SK-N-SH (cell line): Measurements from ENCODE around the gene LMNB1. TPM values are rescaled to one million over a fixed set of nuclear protein-coding genes. Genes with fewer than 3 reads are reported as not detected.

Experiments used
- CTCF ChIA-PET: fragments of 300-600, 350-600 bp; formaldehyde crosslinking; extraction: SDS; loops from one replicate; lab custom pipeline; 2021; lab: Yijun Ruan, JAX
- POLR2A ChIA-PET: fragments of 350-600 bp; sonication (Branson Sonifier 250); formaldehyde crosslinking; extraction: SDS; loops from one replicate; lab custom pipeline; 2020; ENCODE audit warnings: antibody characterized with exemption, inconsistent platforms; lab: Yijun Ruan, JAX
- DNase-seq: peaks from one replicate; pipeline ENCODE4 v3.0.0; 2012
- H2AFZ ChIP-seq: fragments of 200-600 bp; sonication (generic); 2 replicates; pipeline ENCODE4 v1.8.1; 2016; ENCODE audit warnings: antibody characterized with exemption, mild to moderate bottlenecking, low read depth
- H3F3A ChIP-seq: fragments of 200-600 bp; sonication (generic); replicated peaks from 2 replicates; pipeline ENCODE3; 2016; ENCODE audit warnings: antibody characterized with exemption, mild to moderate bottlenecking; ENCODE audit not compliant: insufficient read depth
- H3K27ac ChIP-seq, 2 experiments: fragments of 200-500 bp in 1 of 2; fragments of 200-600 bp in 1 of 2; sonication (Bioruptor generic) in 1 of 2; sonication (generic), shearing (Covaris generic) in 1 of 2; 2 replicates each; pipeline versions ENCODE4 v1.5.1 to v1.6.1; 2014 to 2016; ENCODE audit warnings: low read depth in 2 of 2, inconsistent platforms in 1 of 2, low read length in 1 of 2, mild to moderate bottlenecking in 1 of 2, mixed read lengths in 1 of 2
- H3K27me3 ChIP-seq: fragments of 200-600 bp; sonication (generic), shearing (Covaris generic); 2 replicates; pipeline ENCODE4 v1.6.1; 2016; ENCODE audit warnings: mixed run types; ENCODE audit not compliant: insufficient read depth
- H3K36me3 ChIP-seq, 2 experiments: fragments of 200-500 bp in 1 of 2; fragments of 200-600 bp in 1 of 2; sonication (Bioruptor generic) in 1 of 2; sonication (generic) in 1 of 2; replicated peaks in 1 of 2; 2 replicates each; pipeline versions ENCODE3 to v1.5.1; 2014 to 2016; ENCODE audit warnings: low read length in 1 of 2, mild to moderate bottlenecking in 1 of 2; ENCODE audit not compliant: insufficient read depth in 2 of 2, control insufficient read depth in 1 of 2
- H3K4me1 ChIP-seq, 2 experiments: fragments of 200-500 bp in 1 of 2; fragments of 200-600 bp in 1 of 2; sonication (Bioruptor generic) in 1 of 2; sonication (generic), shearing (Covaris generic) in 1 of 2; 2 replicates each; pipeline versions ENCODE4 v1.5.1 to v1.6.1; 2014 to 2016; ENCODE audit warnings: low read depth in 1 of 2, low read length in 1 of 2, mixed run types in 1 of 2; ENCODE audit not compliant: insufficient read depth in 2 of 2, control insufficient read depth in 1 of 2
- H3K4me2 ChIP-seq: fragments of 200-600 bp; sonication (generic), shearing (Covaris generic); 2 replicates; pipeline ENCODE4 v1.6.1; 2017; ENCODE audit warnings: mixed run types
- H3K4me3 ChIP-seq, 2 experiments: fragments of 200-500 bp in 1 of 2; fragments of 200-600 bp in 1 of 2; sonication (Bioruptor generic) in 1 of 2; sonication (generic), shearing (Covaris generic) in 1 of 2; 2 replicates each; pipeline versions ENCODE4 v1.5.1 to v1.8.1; 2014 to 2016; ENCODE audit warnings: low read depth in 2 of 2, inconsistent platforms in 1 of 2, low read length in 1 of 2, mild to moderate bottlenecking in 1 of 2, mixed read lengths in 1 of 2, moderate library complexity in 1 of 2
- H3K79me2 ChIP-seq: fragments of 200-600 bp; sonication (generic); 2 replicates; pipeline ENCODE4 v1.8.1; 2017; ENCODE audit warnings: mild to moderate bottlenecking; ENCODE audit not compliant: insufficient read depth
- H3K9ac ChIP-seq: fragments of 200-600 bp; sonication (generic); 2 replicates; pipeline ENCODE4 v1.6.1; 2017; ENCODE audit warnings: mixed run types
- H3K9me2 ChIP-seq: fragments of 200-600 bp; sonication (generic); 2 replicates; pipeline ENCODE4 v1.6.1; 2017; ENCODE audit warnings: mixed run types
- H3K9me3 ChIP-seq: fragments of 200-600 bp; sonication (generic); 2 replicates; pipeline ENCODE4 v1.6.1; 2017; ENCODE audit warnings: mixed run types, mild to moderate bottlenecking, moderate library complexity
- H4K20me1 ChIP-seq: fragments of 200-600 bp; sonication (generic); 2 replicates; pipeline ENCODE4 v1.6.1; 2017; ENCODE audit warnings: mild to moderate bottlenecking, mixed run types; ENCODE audit not compliant: insufficient read depth
- CHD2 ChIP-seq: fragments of 150-350 bp; IDR thresholded peaks from 2 replicates; pipeline ENCODE4 v1.6.1; 2018; ENCODE audit warnings: low read length; ENCODE audit not compliant: partially characterized antibody
- CTCF ChIP-seq: fragments of 200-600 bp; sonication (generic); IDR thresholded peaks from 2 replicates; pipeline ENCODE4 v1.6.1; 2017; ENCODE audit warnings: antibody characterized with exemption, mild to moderate bottlenecking, moderate library complexity
- ELF1 ChIP-seq: IDR thresholded peaks from 2 replicates; pipeline ENCODE4 v1.4.0; 2012
- EP300 ChIP-seq, 2 experiments: IDR thresholded peaks; 2 replicates each; pipeline versions ENCODE4 v1.4.0 to v1.6.1; 2012; ENCODE audit warnings: borderline replicate concordance in 1 of 2, low read depth in 1 of 2, low read length in 1 of 2
- EZH2phosphoT487 ChIP-seq: fragments of 200-600 bp; sonication (generic); IDR thresholded peaks from 2 replicates; pipeline ENCODE4 v1.6.1; 2017; ENCODE audit warnings: low read depth, mixed run types, mild to moderate bottlenecking, antibody characterized with exemption, moderate library complexity, borderline replicate concordance
- FOSL2 ChIP-seq: IDR thresholded peaks from 2 replicates; pipeline ENCODE4 v1.4.0; 2012; ENCODE audit warnings: low read depth, mild to moderate bottlenecking, moderate library complexity, borderline replicate concordance
- FOXM1 ChIP-seq: IDR thresholded peaks from 2 replicates; pipeline ENCODE4 v1.4.0; 2012; ENCODE audit warnings: low read depth, mild to moderate bottlenecking
- IRF3 ChIP-seq: fragments of 150-350 bp; IDR thresholded peaks from 2 replicates; pipeline ENCODE4 v1.6.1; 2016; ENCODE audit warnings: mild to moderate bottlenecking, low read depth, low read length
- MAX ChIP-seq: IDR thresholded peaks from 2 replicates; pipeline ENCODE4 v1.4.0; 2012; ENCODE audit warnings: low read depth
- MXI1 ChIP-seq: IDR thresholded peaks from 2 replicates; pipeline ENCODE4 v1.6.1; 2012; ENCODE audit warnings: mild to moderate bottlenecking, low read depth, low read length, improper control_type of control experiment
- RAD21 ChIP-seq: IDR thresholded peaks from 2 replicates; pipeline ENCODE4 v1.6.1; 2012; ENCODE audit warnings: mild to moderate bottlenecking, low read length
- REST ChIP-seq: IDR thresholded peaks from 2 replicates; pipeline ENCODE4 v1.6.1; 2012; ENCODE audit warnings: mild to moderate bottlenecking, low read depth, low read length, moderate library complexity
- RFX5 ChIP-seq: IDR thresholded peaks from 2 replicates; pipeline ENCODE4 v1.6.1; 2012; ENCODE audit warnings: mild to moderate bottlenecking, improper control_type of control experiment, low read length
- SIN3A ChIP-seq: IDR thresholded peaks from 2 replicates; pipeline ENCODE4 v1.6.1; 2012; ENCODE audit warnings: low read depth, mild to moderate bottlenecking, low read length, moderate library complexity, borderline replicate concordance
- SMC3 ChIP-seq: IDR thresholded peaks from 2 replicates; pipeline ENCODE4 v1.6.1; 2012; ENCODE audit warnings: low read depth, low read length, improper control_type of control experiment
- TCF12 ChIP-seq: IDR thresholded peaks from 2 replicates; pipeline ENCODE4 v1.4.0; 2012
- TEAD4 ChIP-seq: IDR thresholded peaks from 2 replicates; pipeline ENCODE4 v1.4.0; 2012; ENCODE audit warnings: mild to moderate bottlenecking, borderline replicate concordance; ENCODE audit not compliant: insufficient read depth
- YY1 ChIP-seq: IDR thresholded peaks from 2 replicates; pipeline ENCODE4 v1.4.0; 2012; ENCODE audit warnings: low read depth, mild to moderate bottlenecking
- WGBS: methylation state at CpG from one replicate; pipeline ENCODE4 v1.1.6; 2017; ENCODE audit warnings: low lambda C conversion rate; 5-methylcytosine and 5-hydroxymethylcytosine counted together
- polyA plus RNA-seq, 3 experiments: library from polyadenylated mRNA; depleted of rRNA; stranded (reverse); fragments of >200 nt; gene quantifications; 2 replicates each; pipeline ENCODE4 v1.2.3, GENCODE V29; 2012

LMNB1 gene
- polyA plus RNA-seq, 1 of the 3 experiments (the other 2 are of a cell fraction) = 34.9 TPM

GRCh38 chr5:126858441-126858840 is 81.5 kb downstream of the LMNB1 start:
- H2AFZ ChIP-seq = no peak overlapping the region
- TF ChIP-seq ELF1 = no peak
- TF ChIP-seq IRF3 = no peak
- TF ChIP-seq YY1 = no peak
- TF ChIP-seq RAD21 = no peak
- no peak for TF ChIP-seq CHD2
- no peak for TF ChIP-seq TCF12
- TF ChIP-seq RFX5 = no peak
- TF ChIP-seq SIN3A = no peak
- H3K27ac ChIP-seq = no peak overlapping the region
- no peaks in the 10 kb centered on the region for H4K20me1 ChIP-seq
- CTCF ChIA-PET = no interaction called here
- peaks cover 0 to 6% of the 10 kb centered on the region in 2 experiments; a peak in 1 of 4 replicates for H3K4me1 ChIP-seq
- POLR2A ChIA-PET = no interaction called here
- H3K27me3 ChIP-seq = no peaks in the 10 kb centered on the region
- H3K4me2 ChIP-seq = no peak overlapping the region
- H3K79me2 ChIP-seq = no peaks in the 10 kb centered on the region
- no peaks in the 10 kb centered on the region for H3K36me3 ChIP-seq
- WGBS = 96% methylated on average over 8 of the region's 11 CpGs
- DNase-seq = no peak
- H3F3A ChIP-seq = no peaks in the 10 kb centered on the region
- no peaks in the 10 kb centered on the region for H3K9me2 ChIP-seq
- no peak overlapping the region for H3K9ac ChIP-seq
- no peak overlapping the region for H3K4me3 ChIP-seq
- no peaks in the 10 kb centered on the region for H3K9me3 ChIP-seq

GRCh38 chr5:126863402-126863801 is 86.5 kb downstream of the LMNB1 start:
- CTCF ChIA-PET = interaction anchor here (1.3 kb wide), 1 partner anchor 187 kb away, joined by 3 read pairs; no protein-coding TSS in a partner anchor
- H3K27me3 ChIP-seq = no peaks in the 10 kb centered on the region
- H3K9ac ChIP-seq = no peak overlapping the region
- H3K9me3 ChIP-seq = no peaks in the 10 kb centered on the region
- H3F3A ChIP-seq = peaks cover 10% of the 10 kb centered on the region
- H3K9me2 ChIP-seq = no peaks in the 10 kb centered on the region
- TF ChIP-seq FOXM1 (no peak), YY1 (no peak), REST (no peak), MXI1 (no peak), CTCF (no peak), SMC3 (no peak), ELF1 (no peak), FOSL2 (no peak), TCF12 (no peak), TEAD4 (no peak), EZH2phosphoT487 (no peak), SIN3A (no peak), EP300 (IDR thresholded peaks at IDR 0.05; ENCODE audit: borderline replicate concordance in 1 of 2, low read depth in 1 of 2, low read length in 1 of 2) (no peak), IRF3 (no peak), MAX (no peak)
- DNase-seq = no peak
- no peak overlapping the region for H2AFZ ChIP-seq
- 0 out of 4 replicates have a peak, but pooled peaks cover 0 to 4% of the 10 kb centered on the region in 2 experiments for H3K4me1 ChIP-seq
- H3K4me2 ChIP-seq = no peak overlapping the region
- no peak overlapping the region for H3K27ac ChIP-seq
- no peak overlapping the region for H3K4me3 ChIP-seq
- POLR2A ChIA-PET = no interaction called here
- H3K79me2 ChIP-seq = no peaks in the 10 kb centered on the region
- no peaks in the 10 kb centered on the region for H4K20me1 ChIP-seq
- WGBS = 95% methylated on average over 4 of the region's 4 CpGs
- H3K36me3 ChIP-seq = no peaks in the 10 kb centered on the region
